ENCODE data around the gene ROBO3. TPM values are rescaled to one million over a fixed set of nuclear protein-coding genes. Genes with fewer than 3 reads are reported as not detected.

The ROBO3 gene
- total and polyA plus RNA-seq, 10 of the 15 experiments (the other 5 are each of a cell fraction or from before 2014, with no cell fraction given): 0.10 to 0.63 (median 0.31) TPM; not detected in 2

DNA sequence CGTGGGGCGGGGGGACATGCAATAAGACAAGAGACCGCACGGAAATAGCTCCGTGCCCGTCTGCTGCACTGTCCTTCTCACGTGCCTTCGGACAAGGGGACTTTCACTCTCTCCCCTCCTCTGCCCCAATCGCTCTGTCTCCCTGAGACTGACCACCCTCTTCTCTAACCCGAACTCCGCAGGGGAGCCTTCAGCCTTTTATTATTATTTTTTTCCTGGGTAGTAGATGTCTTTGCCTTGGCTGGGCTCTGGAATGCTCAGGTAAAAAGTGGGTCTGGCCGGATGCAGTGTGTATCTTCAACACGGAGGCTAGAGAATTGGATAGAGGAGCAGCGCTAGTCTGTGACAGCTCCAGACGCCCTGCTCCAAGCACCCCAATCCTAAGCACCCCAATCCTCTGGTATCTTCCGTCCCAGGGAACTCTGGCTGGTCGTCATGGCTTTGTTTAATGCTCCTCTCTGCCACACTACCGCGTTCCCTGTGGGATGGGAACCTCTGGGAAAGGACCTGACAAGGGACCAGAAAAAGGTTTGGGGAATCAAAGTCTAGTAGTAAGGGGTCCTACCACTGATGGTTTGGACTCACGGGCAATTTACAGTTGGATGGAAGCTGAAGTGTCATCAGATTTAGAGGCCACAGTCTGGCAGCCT lies 25.1 kb upstream of the ROBO3 start:
- BruUV-seq (replicated peaks): no TSS peak
- FAIRE-seq (no peak), DNase-seq (ENCODE audit: low read depth, low spot score) (no peak), ATAC-seq (no peak)
- in situ Hi-C loops (cut with MboI) (loop anchor here (5.0 to 25.0 kb wide), 2 partner anchors 168 to 428 kb away; partner anchors contain the start of genes OR8B4, SIAE and SPA17), intact Hi-C loops (cut with micrococcal nuclease; ENCODE audit: unreplicated experiment) (loop anchor here (5.0 kb wide), 1 partner anchor 423 kb away; no protein-coding TSS in a partner anchor)
- Histone ChIP-seq H3K27me3 (replicated peaks in 1 of 2; ENCODE audit: control insufficient read depth in 2 of 2, insufficient read depth in 2 of 2, low read length in 1 of 2) (peaks cover 19 to 31% of the 10 kb centered on the region in 2 experiments), H3K27ac (ENCODE audit: control insufficient read depth, insufficient read depth) (no peak overlapping the region), H3K9me3 (replicated peaks; ENCODE audit: control insufficient read depth, insufficient read depth, low read length) (no peaks in the 10 kb centered on the region), H3K4me3 (no peak overlapping the region), H2AFZ (ENCODE audit: control insufficient read depth, low read depth, low read length) (no peak overlapping the region), H3K9ac (ENCODE audit: control insufficient read depth, insufficient read depth, low read length) (no peak overlapping the region), H3K79me2 (ENCODE audit: control insufficient read depth, insufficient read depth, low read length) (no peaks in the 10 kb centered on the region), H3K4me1 (ENCODE audit: control insufficient read depth, insufficient read depth, low read length) (no peaks in the 10 kb centered on the region), H3K4me2 (ENCODE audit: control insufficient read depth, insufficient read depth) (peak overlapping the region; percentile 47; the same call in 1 of the 2 replicates), H3K36me3 (ENCODE audit: control insufficient read depth in 2 of 2, insufficient read depth in 2 of 2, low read length in 1 of 2) (no peaks in the 10 kb centered on the region), H4K20me1 (ENCODE audit: control insufficient read depth, insufficient read depth) (no peaks in the 10 kb centered on the region)
- 12% methylated on average over 20 of the region's 20 CpGs for WGBS (ENCODE audit: insufficient coverage, insufficient replicate concordance, low lambda C conversion rate, missing lambda C conversion rate)
- POLR2A ChIA-PET: no interaction called here
- RAD21 ChIA-PET (ENCODE audit: unreplicated experiment): no interaction called here
- TF ChIP-seq BHLHE40 (IDR thresholded peaks at IDR 0.05; ENCODE audit: borderline replicate concordance in 1 of 2, low read depth in 2 of 2, low read length in 1 of 2) (peak in 1 of 2 experiments; percentile 42; a peak in 2 of 4 replicates), RUNX3 (IDR thresholded peaks at IDR 0.05; ENCODE audit: low read length) (no peak), ZZZ3 (IDR thresholded peaks at IDR 0.05; ENCODE audit: control insufficient read depth, insufficient read length, low read depth) (no peak), SMAD1 (IDR thresholded peaks at IDR 0.05; ENCODE audit: low read depth, partially characterized antibody) (no peak), MAX (IDR thresholded peaks at IDR 0.05; ENCODE audit: low read depth, low read length) (no peak)
- TF ChIP-seq, protein P1, sequence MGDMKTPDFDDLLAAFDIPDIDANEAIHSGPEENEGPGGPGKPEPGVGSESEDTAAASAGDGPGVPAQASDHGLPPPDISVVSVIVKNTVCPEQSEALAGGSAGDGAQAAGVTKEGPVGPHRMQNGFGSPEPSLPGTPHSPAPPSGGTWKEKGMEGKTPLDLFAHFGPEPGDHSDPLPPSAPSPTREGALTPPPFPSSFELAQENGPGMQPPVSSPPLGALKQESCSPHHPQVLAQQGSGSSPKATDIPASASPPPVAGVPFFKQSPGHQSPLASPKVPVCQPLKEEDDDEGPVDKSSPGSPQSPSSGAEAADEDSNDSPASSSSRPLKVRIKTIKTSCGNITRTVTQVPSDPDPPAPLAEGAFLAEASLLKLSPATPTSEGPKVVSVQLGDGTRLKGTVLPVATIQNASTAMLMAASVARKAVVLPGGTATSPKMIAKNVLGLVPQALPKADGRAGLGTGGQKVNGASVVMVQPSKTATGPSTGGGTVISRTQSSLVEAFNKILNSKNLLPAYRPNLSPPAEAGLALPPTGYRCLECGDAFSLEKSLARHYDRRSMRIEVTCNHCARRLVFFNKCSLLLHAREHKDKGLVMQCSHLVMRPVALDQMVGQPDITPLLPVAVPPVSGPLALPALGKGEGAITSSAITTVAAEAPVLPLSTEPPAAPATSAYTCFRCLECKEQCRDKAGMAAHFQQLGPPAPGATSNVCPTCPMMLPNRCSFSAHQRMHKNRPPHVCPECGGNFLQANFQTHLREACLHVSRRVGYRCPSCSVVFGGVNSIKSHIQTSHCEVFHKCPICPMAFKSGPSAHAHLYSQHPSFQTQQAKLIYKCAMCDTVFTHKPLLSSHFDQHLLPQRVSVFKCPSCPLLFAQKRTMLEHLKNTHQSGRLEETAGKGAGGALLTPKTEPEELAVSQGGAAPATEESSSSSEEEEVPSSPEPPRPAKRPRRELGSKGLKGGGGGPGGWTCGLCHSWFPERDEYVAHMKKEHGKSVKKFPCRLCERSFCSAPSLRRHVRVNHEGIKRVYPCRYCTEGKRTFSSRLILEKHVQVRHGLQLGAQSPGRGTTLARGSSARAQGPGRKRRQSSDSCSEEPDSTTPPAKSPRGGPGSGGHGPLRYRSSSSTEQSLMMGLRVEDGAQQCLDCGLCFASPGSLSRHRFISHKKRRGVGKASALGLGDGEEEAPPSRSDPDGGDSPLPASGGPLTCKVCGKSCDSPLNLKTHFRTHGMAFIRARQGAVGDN (IDR thresholded peaks at IDR 0.05): no peak
- CTCF ChIA-PET: no interaction called here
- SMC1A ChIA-PET (ENCODE audit: uncharacterized antibody, unreplicated experiment): no interaction called here
